Bronchial epithelial cell (primary cell): ENCODE data around the gene MRPL27. TPM values are rescaled to one million over a fixed set of nuclear protein-coding genes. Genes with fewer than 3 reads are reported as not detected.
A peak's percentile ranks its signal among the peaks of the same experiment; 100 is the strongest.

Source experiments
- DNase-seq: peaks from one replicate; pipeline ENCODE4 v3.0.0-alpha.2; 2010; ENCODE audit warnings: low read depth
- FAIRE-seq: peaks from 2 replicates; lab custom pipeline; 2011; peaks lifted over from hg19 to GRCh38; lab: Jason Lieb, UNC
- H3K27me3 ChIP-seq: 2 replicates; pipeline ENCODE4 v1.5.1; 2011; ENCODE audit warnings: low read length; ENCODE audit not compliant: control insufficient read depth, insufficient read depth
- H3K36me3 ChIP-seq: 2 replicates; pipeline ENCODE4 v1.5.1; 2011; ENCODE audit warnings: low read length; ENCODE audit not compliant: control insufficient read depth, insufficient read depth
- H3K4me3 ChIP-seq: 2 replicates; pipeline ENCODE4 v1.5.1; 2011; ENCODE audit warnings: mild to moderate bottlenecking, low read depth, low read length, control low read depth
- total RNA-seq: library from RNA; depleted of rRNA; stranded (reverse); fragments of >200 nt; gene quantifications from 2 replicates; pipeline ENCODE4 v1.2.1, GENCODE V29; 2014
- TF ChIP-seq, protein P1 (sequence below): IDR thresholded peaks from 2 replicates; pipeline ENCODE4 v1.5.1; 2011; ENCODE audit warnings: mild to moderate bottlenecking, moderate library complexity, low read length, control low read depth, inconsistent platforms; ENCODE audit not compliant: insufficient read depth, severe bottlenecking

MRPL27 gene
- total RNA-seq, 1 donor from 2014 or later = 117 TPM

DNA sequence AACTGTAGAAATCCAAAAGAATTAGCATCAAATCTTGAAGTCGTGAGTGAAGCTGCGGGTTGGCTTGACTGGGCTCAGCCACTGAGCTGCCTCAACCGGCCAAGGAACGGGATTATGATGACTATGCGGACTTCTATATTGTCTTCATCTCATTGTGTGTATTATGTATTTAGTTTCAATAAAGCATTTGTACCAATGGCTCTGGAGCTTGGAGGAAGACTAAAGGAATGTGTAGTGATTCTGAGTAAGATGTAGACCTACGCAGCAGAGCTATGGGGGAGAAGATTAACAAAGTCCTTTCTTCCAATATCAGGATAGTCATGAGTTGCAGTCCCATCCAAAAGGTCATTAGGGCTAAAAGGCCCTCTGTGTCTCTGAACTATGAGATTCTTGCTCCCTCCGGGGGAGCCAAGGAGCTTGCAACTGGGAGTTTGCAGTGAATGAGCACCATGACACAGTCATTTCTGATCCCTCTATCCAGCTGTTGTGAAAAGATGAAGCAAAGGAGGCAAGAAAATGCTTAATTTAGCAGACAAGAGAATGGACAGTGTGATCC is 8.4 kb upstream of the MRPL27 start:
- Histone ChIP-seq H3K27me3 (no peaks in the 10 kb centered on the region), H3K4me3 (no peak overlapping the region), H3K36me3 (peaks cover 24% of the 10 kb centered on the region)
- FAIRE-seq (no peak), DNase-seq (no peak)
- TF ChIP-seq, protein P1, sequence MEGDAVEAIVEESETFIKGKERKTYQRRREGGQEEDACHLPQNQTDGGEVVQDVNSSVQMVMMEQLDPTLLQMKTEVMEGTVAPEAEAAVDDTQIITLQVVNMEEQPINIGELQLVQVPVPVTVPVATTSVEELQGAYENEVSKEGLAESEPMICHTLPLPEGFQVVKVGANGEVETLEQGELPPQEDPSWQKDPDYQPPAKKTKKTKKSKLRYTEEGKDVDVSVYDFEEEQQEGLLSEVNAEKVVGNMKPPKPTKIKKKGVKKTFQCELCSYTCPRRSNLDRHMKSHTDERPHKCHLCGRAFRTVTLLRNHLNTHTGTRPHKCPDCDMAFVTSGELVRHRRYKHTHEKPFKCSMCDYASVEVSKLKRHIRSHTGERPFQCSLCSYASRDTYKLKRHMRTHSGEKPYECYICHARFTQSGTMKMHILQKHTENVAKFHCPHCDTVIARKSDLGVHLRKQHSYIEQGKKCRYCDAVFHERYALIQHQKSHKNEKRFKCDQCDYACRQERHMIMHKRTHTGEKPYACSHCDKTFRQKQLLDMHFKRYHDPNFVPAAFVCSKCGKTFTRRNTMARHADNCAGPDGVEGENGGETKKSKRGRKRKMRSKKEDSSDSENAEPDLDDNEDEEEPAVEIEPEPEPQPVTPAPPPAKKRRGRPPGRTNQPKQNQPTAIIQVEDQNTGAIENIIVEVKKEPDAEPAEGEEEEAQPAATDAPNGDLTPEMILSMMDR = no peak

DNA sequence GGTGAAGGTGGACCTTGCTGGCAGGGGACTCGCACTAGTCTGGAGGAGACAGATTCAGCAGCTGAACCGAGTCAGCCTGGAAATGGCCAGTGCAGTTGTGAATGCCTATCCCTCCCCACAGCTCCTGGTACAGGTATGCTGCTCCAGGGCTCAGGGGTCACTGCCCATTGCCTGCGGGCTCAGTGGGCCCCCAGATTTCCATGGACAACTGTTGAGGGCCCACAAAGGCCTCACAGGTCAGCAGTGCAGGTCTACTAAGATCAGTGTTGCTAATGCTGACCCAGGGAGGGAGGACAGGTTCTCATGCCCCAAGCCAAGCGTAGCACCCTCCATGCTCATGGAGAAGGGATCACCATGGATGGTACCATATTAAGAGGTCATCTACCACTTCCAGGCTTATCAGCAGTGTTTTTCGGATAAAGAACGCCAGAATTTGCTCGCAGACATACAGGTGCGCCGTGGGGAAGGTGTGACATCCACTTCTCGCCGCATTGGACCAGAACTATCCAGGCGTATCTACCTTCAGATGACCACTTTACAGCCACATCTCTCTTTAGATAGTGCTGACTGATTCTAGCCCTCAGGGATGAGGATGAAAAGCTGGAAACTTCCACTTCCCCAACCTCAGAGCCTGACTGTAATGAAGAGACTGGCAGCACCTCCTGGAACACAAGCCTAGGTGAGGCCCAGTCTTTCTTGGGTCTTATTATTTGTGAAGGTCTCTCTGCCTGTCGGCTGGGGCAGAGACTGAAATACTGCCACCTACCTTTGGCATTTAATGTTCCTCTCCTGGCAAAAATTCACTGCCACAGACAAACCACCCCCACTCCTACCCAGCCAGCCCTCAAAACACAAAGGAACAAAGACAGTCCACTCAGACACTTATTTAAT is 7.6 kb upstream of the MRPL27 start:
- Histone ChIP-seq H3K4me3 (no peak overlapping the region), H3K27me3 (no peaks in the 10 kb centered on the region), H3K36me3 (peaks cover 22% of the 10 kb centered on the region)
- DNase-seq = peak; percentile 15
- TF ChIP-seq, protein P1 = peak; percentile 34
- peak; percentile 77 for FAIRE-seq

DNA sequence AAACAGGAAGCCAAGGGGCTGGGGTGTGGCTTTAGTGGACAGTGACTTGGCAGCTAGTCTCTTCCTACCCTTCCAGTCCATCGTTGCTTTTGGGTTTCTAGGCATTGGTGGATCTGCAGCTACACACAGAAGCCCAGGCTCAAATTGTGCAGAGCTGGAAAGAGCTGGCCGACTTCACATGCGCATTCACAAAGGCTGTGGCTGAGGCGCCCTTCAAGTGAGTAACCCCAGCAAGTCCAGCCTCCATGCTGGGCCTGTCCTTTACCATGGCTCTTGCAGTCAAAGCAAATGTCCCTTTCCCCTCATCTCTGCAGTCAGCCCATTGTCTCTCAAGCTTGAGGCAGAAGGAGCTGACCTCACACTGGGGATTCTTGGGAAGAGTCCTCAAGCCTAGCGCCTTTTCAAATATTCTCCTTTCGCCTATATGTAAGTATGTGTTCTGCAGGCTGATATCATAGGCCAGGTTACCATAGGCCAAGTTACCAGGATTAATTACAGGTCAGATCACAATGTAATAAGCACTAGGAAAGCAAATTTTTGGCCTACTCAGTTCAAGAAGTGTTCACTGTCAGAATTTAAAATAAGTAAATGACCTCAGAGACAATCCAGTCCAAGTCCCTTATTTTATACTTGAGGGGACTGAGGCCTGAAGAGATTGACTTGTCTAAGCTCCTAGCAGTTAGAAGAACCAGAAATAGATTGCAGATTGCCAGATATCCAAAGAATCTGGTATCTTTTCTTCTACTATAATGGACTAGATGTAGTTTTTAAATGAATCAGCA is 6.6 kb upstream of the MRPL27 start:
- Histone ChIP-seq H3K4me3 (no peak overlapping the region), H3K27me3 (no peaks in the 10 kb centered on the region), H3K36me3 (peaks cover 15% of the 10 kb centered on the region)
- FAIRE-seq = no peak
- TF ChIP-seq, protein P1 = no peak
- no peak for DNase-seq

DNA sequence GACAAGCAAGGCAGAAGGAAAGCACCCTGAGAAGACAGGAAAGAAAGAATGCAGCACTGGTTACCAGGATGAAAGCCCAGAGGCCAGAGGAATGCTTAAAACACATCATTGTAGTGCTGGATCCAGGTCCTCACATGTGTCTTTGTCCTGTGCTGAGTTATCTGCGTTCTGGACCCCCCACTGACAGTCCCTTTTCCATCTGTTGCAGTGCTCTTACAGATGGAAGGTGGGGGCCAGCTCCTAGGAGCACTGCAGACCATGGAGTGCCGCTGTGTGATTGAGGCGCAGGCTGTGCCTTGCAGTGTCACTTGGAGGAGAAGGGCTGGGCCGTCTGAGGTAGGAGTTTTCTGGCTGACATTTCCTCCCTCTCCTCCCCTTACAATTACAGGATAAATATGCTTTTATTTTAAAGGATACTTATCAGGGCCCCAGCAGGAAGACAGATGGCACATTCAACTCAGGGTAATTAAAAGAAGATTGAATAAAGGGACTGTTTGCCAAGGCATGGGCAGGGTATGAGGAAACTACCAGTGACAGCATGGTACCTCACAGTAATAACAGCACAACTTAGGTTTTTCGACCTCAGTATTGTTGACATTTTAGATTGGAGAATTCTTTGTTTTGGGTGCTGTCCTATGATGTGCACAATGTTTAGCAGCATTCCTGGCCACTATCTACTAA is 3.0 kb upstream of the MRPL27 start:
- H3K27me3 ChIP-seq = no peaks in the 10 kb centered on the region
- no peak overlapping the region for H3K4me3 ChIP-seq
- TF ChIP-seq, protein P1 = no peak
- peaks cover 1% of the 10 kb centered on the region for H3K36me3 ChIP-seq
- DNase-seq = no peak
- FAIRE-seq = no peak

DNA sequence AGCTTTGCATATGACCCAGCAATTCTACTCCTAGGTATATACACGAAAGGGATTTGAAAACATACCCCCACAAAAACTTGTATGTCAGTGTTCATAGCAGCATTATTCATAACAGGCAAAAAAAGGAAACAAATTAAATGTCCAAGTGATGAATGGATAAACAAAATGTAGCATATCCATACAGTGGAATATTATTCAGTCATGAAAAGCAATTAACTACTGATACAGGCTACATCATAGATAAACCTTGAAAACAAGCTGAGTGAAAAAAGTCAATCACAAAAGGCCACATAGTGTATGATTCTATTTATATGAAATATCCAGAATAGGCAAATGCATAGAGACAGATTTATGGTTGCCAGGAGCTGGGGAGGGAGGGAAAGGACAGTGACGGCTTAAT is 721 bp upstream of the MRPL27 start:
- no peak for FAIRE-seq

More for the DNA sequence above, 721 bp upstream of the MRPL27 start:
- Histone ChIP-seq H3K4me3 (peak overlapping the region; percentile 78), H3K27me3 (no peaks in the 10 kb centered on the region), H3K36me3 (peaks cover 14% of the 10 kb centered on the region)
- no peak for DNase-seq
- TF ChIP-seq, protein P1 = no peak
